ENCODE results near the gene TTC1.

Gene TTC1

DNA sequence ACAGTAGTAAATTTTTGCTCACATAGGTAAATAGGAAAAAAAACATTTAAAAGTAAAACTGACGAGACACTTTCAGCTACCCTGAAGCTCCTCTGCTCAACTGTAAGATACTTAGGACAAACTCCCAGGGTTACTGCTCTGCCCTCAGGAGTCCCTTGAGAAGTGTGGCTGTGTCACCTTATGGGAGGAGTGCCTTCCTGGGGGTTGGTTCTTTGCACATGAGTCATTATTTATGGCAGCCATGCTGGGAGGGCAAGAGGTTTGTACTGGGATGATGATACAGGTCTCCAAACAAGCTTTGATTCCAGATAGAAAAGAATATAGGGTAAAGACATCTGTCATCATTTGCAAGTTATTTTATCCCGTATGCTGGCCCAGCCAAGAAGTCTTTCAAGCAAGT is 45.9 kb downstream of the TTC1 start:
- no peaks in the 10 kb centered on the region for H3K79me1 ChIP-seq (ENCODE audit: low read depth, low read length)
- H3K9ac ChIP-seq (ENCODE audit: low read depth, low read length, poor library complexity) = no peak overlapping the region
- H3K27me3 ChIP-seq (ENCODE audit: control insufficient read depth in 3 of 3, insufficient read depth in 3 of 3, low read depth in 1 of 3, low read length in 3 of 3) = no peaks in the 10 kb centered on the region
- H3K4me3 ChIP-seq (ENCODE audit: low read length in 2 of 2) = no peak overlapping the region
- H3K4me2 ChIP-seq (ENCODE audit: insufficient read depth, low read length, poor library complexity, severe bottlenecking) = no peak overlapping the region
- no peak overlapping the region for H2BK15ac ChIP-seq (ENCODE audit: low read length)
- no peak overlapping the region for H2BK5ac ChIP-seq (ENCODE audit: low read length)
- no peak overlapping the region for H2AFZ ChIP-seq (ENCODE audit: low read length)
- H2BK120ac ChIP-seq (ENCODE audit: low read depth, low read length) = no peak overlapping the region
- H4K8ac ChIP-seq (ENCODE audit: low read depth, low read length) = no peak overlapping the region
- H3K14ac ChIP-seq (ENCODE audit: low read length) = no peak overlapping the region
- H2BK12ac ChIP-seq (ENCODE audit: low read length) = no peak overlapping the region
- no peak overlapping the region for H3K23ac ChIP-seq (ENCODE audit: low read depth, low read length, poor library complexity)
- H4K91ac ChIP-seq (ENCODE audit: low read depth, low read length, poor library complexity) = no peak overlapping the region
- H3K27ac ChIP-seq (replicated peaks; ENCODE audit: low read length) = no peak overlapping the region
- no peaks in the 10 kb centered on the region for H3K4me1 ChIP-seq (ENCODE audit: control insufficient read depth in 2 of 2, insufficient read depth in 1 of 2, low read depth in 1 of 2, low read length in 2 of 2)
- DNase-seq (ENCODE audit: low spot score) = no peak
- no peak overlapping the region for H3K18ac ChIP-seq (ENCODE audit: low read length)
- peaks cover 0 to 12% of the 10 kb centered on the region in 2 donors for H3K9me3 ChIP-seq (replicated peaks in 1 of 2; ENCODE audit: control insufficient read depth in 2 of 2, insufficient read depth in 1 of 2, low read depth in 1 of 2, low read length in 2 of 2)
- H2AK5ac ChIP-seq (ENCODE audit: low read depth, low read length) = no peak overlapping the region
- no CpG with 5 or more reads among the region's 2 CpGs for WGBS, 2 donors (ENCODE audit: extremely low coverage in 2 of 2, insufficient read length in 2 of 2, insufficient replicate concordance in 1 of 2)
- peaks cover 16 to 94% of the 10 kb centered on the region in 2 donors for H3K36me3 ChIP-seq (replicated peaks in 1 of 2; ENCODE audit: control insufficient read depth in 2 of 2, insufficient read depth in 2 of 2, low read length in 2 of 2)
- H3K4ac ChIP-seq (ENCODE audit: low read length) = no peak overlapping the region

DNA sequence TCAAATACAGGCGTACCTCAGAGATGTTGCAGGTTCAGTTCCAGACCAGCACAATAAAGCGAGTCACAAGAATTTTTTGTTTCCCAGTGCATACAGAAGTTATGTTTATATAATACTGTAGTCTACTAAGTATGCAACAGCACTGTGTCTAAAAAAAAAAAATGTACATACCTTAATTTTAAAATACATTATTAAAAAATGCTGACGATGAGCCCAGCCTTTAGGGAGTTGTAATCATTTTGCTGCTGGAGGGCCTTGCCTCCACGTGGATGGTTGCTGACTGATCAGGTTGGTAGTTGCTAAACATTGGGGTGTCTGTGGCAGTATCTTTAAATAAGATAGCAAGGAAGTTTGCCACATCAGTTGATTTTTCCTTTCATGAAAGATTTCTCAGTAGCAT is 48.3 kb downstream of the TTC1 start:
- Histone ChIP-seq H3K36me3 (replicated peaks in 1 of 2; ENCODE audit: control insufficient read depth in 2 of 2, insufficient read depth in 2 of 2, low read length in 2 of 2) (peaks cover 14 to 95% of the 10 kb centered on the region in 2 donors), H2AFZ (ENCODE audit: low read length) (no peak overlapping the region), H2BK120ac (ENCODE audit: low read depth, low read length) (no peak overlapping the region), H3K9me3 (replicated peaks in 1 of 2; ENCODE audit: control insufficient read depth in 2 of 2, insufficient read depth in 1 of 2, low read depth in 1 of 2, low read length in 2 of 2) (peaks cover 0 to 12% of the 10 kb centered on the region in 2 donors), H3K18ac (ENCODE audit: low read length) (no peak overlapping the region), H3K4ac (ENCODE audit: low read length) (no peak overlapping the region), H3K27ac (replicated peaks; ENCODE audit: low read length) (no peak overlapping the region), H2BK15ac (ENCODE audit: low read length) (no peak overlapping the region), H3K4me3 (ENCODE audit: low read length in 2 of 2) (no peak overlapping the region), H3K27me3 (ENCODE audit: control insufficient read depth in 3 of 3, insufficient read depth in 3 of 3, low read depth in 1 of 3, low read length in 3 of 3) (no peaks in the 10 kb centered on the region), H3K79me1 (ENCODE audit: low read depth, low read length) (no peaks in the 10 kb centered on the region), H3K9ac (ENCODE audit: low read depth, low read length, poor library complexity) (no peak overlapping the region), H4K91ac (ENCODE audit: low read depth, low read length, poor library complexity) (no peak overlapping the region), H2BK12ac (ENCODE audit: low read length) (no peak overlapping the region), H3K23ac (ENCODE audit: low read depth, low read length, poor library complexity) (no peak overlapping the region), H2AK5ac (ENCODE audit: low read depth, low read length) (no peak overlapping the region), H3K14ac (ENCODE audit: low read length) (no peak overlapping the region), H2BK5ac (ENCODE audit: low read length) (no peak overlapping the region), H3K4me2 (ENCODE audit: insufficient read depth, low read length, poor library complexity, severe bottlenecking) (no peak overlapping the region), H4K8ac (ENCODE audit: low read depth, low read length) (no peak overlapping the region), H3K4me1 (ENCODE audit: control insufficient read depth in 2 of 2, insufficient read depth in 1 of 2, low read depth in 1 of 2, low read length in 2 of 2) (no peaks in the 10 kb centered on the region)
- no CpG with 5 or more reads among the region's 4 CpGs for WGBS, 2 donors (ENCODE audit: extremely low coverage in 2 of 2, insufficient read length in 2 of 2, insufficient replicate concordance in 1 of 2)
- DNase-seq (ENCODE audit: low spot score) = no peak

DNA sequence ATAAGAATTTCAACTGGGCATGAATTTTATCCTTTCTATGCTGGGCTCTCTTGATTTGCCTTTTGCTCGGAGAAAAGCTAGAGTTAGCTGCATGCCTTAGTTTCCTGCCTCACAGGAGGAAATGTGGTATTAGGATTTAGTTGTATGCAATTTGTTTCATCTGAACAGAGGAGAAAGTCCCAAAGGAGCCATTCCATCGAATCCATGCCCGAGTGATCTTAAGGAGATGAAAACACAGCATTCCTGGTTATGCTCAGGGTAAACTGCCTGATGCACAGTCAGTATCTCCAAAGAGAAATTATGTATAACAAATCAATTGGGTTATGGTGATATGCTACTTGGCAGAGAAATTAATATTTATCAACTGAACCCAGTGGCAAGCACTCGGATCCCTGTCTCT is 51.1 kb downstream of the TTC1 start:
- Histone ChIP-seq H3K4me3 (ENCODE audit: low read length in 2 of 2) (no peak overlapping the region), H2BK120ac (ENCODE audit: low read depth, low read length) (no peak overlapping the region), H3K4ac (ENCODE audit: low read length) (no peak overlapping the region), H3K27me3 (ENCODE audit: control insufficient read depth in 3 of 3, insufficient read depth in 3 of 3, low read depth in 1 of 3, low read length in 3 of 3) (no peaks in the 10 kb centered on the region), H3K23ac (ENCODE audit: low read depth, low read length, poor library complexity) (no peak overlapping the region), H4K91ac (ENCODE audit: low read depth, low read length, poor library complexity) (no peak overlapping the region), H2BK5ac (ENCODE audit: low read length) (no peak overlapping the region), H3K9ac (ENCODE audit: low read depth, low read length, poor library complexity) (no peak overlapping the region), H3K4me1 (ENCODE audit: control insufficient read depth in 2 of 2, insufficient read depth in 1 of 2, low read depth in 1 of 2, low read length in 2 of 2) (no peaks in the 10 kb centered on the region), H3K27ac (replicated peaks; ENCODE audit: low read length) (no peak overlapping the region), H3K9me3 (replicated peaks in 1 of 2; ENCODE audit: control insufficient read depth in 2 of 2, insufficient read depth in 1 of 2, low read depth in 1 of 2, low read length in 2 of 2) (peaks cover 0 to 12% of the 10 kb centered on the region in 2 donors), H3K4me2 (ENCODE audit: insufficient read depth, low read length, poor library complexity, severe bottlenecking) (no peak overlapping the region), H2BK15ac (ENCODE audit: low read length) (no peak overlapping the region), H2BK12ac (ENCODE audit: low read length) (no peak overlapping the region), H3K79me1 (ENCODE audit: low read depth, low read length) (no peaks in the 10 kb centered on the region), H4K8ac (ENCODE audit: low read depth, low read length) (no peak overlapping the region), H3K36me3 (replicated peaks in 1 of 2; ENCODE audit: control insufficient read depth in 2 of 2, insufficient read depth in 2 of 2, low read length in 2 of 2) (peaks cover 14 to 86% of the 10 kb centered on the region in 2 donors), H2AFZ (ENCODE audit: low read length) (no peak overlapping the region), H2AK5ac (ENCODE audit: low read depth, low read length) (no peak overlapping the region), H3K14ac (ENCODE audit: low read length) (no peak overlapping the region), H3K18ac (ENCODE audit: low read length) (no peak overlapping the region)
- WGBS, 2 donors (ENCODE audit: extremely low coverage in 2 of 2, insufficient read length in 2 of 2, insufficient replicate concordance in 1 of 2) = no CpG with 5 or more reads among the region's 4 CpGs
- DNase-seq (ENCODE audit: low spot score) = no peak

DNA sequence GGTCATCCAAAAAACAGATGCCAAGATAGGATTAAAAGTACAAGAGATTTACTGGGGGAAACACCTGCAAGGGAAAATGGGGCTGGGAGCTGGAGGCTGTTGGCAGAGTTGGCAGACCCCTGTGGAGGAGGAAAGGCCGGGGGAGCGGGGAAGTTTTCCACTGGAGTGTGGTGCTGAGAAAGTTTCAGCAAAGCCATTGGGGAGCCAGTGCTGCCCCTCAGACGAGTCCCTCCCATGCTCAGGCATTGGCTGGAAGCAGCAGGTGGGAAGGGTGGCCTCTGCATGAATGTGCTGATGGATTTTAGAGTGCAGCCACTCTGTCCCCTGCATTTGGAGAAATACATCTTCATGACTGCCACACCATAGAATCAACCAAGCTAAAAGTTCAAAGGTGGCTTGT is 52.8 kb downstream of the TTC1 start:
- no peak overlapping the region for H4K91ac ChIP-seq (ENCODE audit: low read depth, low read length, poor library complexity)
- H3K4me3 ChIP-seq (ENCODE audit: low read length in 2 of 2) = no peak overlapping the region
- H2AFZ ChIP-seq (ENCODE audit: low read length) = no peak overlapping the region
- DNase-seq (ENCODE audit: low spot score) = no peak
- peaks cover 0 to 2% of the 10 kb centered on the region in 2 donors for H3K4me1 ChIP-seq (ENCODE audit: control insufficient read depth in 2 of 2, insufficient read depth in 1 of 2, low read depth in 1 of 2, low read length in 2 of 2)
- no peak overlapping the region for H3K14ac ChIP-seq (ENCODE audit: low read length)
- H3K27me3 ChIP-seq (ENCODE audit: control insufficient read depth in 3 of 3, insufficient read depth in 3 of 3, low read depth in 1 of 3, low read length in 3 of 3) = no peaks in the 10 kb centered on the region
- H2AK5ac ChIP-seq (ENCODE audit: low read depth, low read length) = no peak overlapping the region
- peaks cover 13 to 82% of the 10 kb centered on the region in 2 donors for H3K36me3 ChIP-seq (replicated peaks in 1 of 2; ENCODE audit: control insufficient read depth in 2 of 2, insufficient read depth in 2 of 2, low read length in 2 of 2)
- WGBS, 2 donors (ENCODE audit: extremely low coverage in 2 of 2, insufficient read length in 2 of 2, insufficient replicate concordance in 1 of 2) = no CpG with 5 or more reads among the region's 3 CpGs
- H3K9me3 ChIP-seq (replicated peaks in 1 of 2; ENCODE audit: control insufficient read depth in 2 of 2, insufficient read depth in 1 of 2, low read depth in 1 of 2, low read length in 2 of 2) = peaks cover 0 to 12% of the 10 kb centered on the region in 2 donors
- no peak overlapping the region for H2BK15ac ChIP-seq (ENCODE audit: low read length)
- H2BK12ac ChIP-seq (ENCODE audit: low read length) = no peak overlapping the region
- no peak overlapping the region for H4K8ac ChIP-seq (ENCODE audit: low read depth, low read length)
- no peaks in the 10 kb centered on the region for H3K79me1 ChIP-seq (ENCODE audit: low read depth, low read length)
- no peak overlapping the region for H3K9ac ChIP-seq (ENCODE audit: low read depth, low read length, poor library complexity)
- no peak overlapping the region for H3K4me2 ChIP-seq (ENCODE audit: insufficient read depth, low read length, poor library complexity, severe bottlenecking)
- H3K23ac ChIP-seq (ENCODE audit: low read depth, low read length, poor library complexity) = no peak overlapping the region
- no peak overlapping the region for H2BK120ac ChIP-seq (ENCODE audit: low read depth, low read length)
- H3K18ac ChIP-seq (ENCODE audit: low read length) = no peak overlapping the region
- H3K4ac ChIP-seq (ENCODE audit: low read length) = no peak overlapping the region
- no peak overlapping the region for H2BK5ac ChIP-seq (ENCODE audit: low read length)
- no peak overlapping the region for H3K27ac ChIP-seq (replicated peaks; ENCODE audit: low read length)

Measured in neuronal stem cell (in vitro differentiated cells).